HG03095 (cell line): ENCODE results near the gene CRISP2.
"Not testable (repeated sequence)": the region's sequence is repeated elsewhere in the genome, so short reads cannot be mapped to it uniquely, and the experiment has no call there.

Source experiments
- ATAC-seq: cut with Tn5 transposase; IDR thresholded peaks from one replicate; pipeline ENCODE4 v1.9.1; 2021; ENCODE audit warnings: moderate library complexity; ENCODE audit not compliant: unreplicated experiment

The CRISP2 gene, protein sequence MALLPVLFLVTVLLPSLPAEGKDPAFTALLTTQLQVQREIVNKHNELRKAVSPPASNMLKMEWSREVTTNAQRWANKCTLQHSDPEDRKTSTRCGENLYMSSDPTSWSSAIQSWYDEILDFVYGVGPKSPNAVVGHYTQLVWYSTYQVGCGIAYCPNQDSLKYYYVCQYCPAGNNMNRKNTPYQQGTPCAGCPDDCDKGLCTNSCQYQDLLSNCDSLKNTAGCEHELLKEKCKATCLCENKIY

DNA sequence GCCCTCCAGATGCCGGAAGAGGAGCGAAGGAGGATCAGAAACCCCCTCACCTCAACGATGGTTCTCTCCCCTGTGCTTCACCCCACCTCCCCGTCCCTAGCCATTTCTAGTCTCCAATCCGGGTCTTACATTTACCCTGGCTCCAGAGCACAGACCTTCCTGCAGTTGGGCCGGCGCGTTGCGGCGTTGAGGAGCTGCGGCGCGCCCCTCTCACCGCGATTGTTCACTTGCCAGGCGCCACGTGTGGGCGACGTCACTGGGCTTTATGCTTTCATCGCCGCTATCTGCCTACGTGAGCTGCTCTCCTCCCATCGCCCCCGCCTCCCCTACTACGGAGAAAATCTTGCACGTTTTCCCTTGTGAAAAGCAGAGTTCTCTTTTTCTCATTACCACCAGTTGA, at the start of gene CRISP2:
CRISP2 (minus strand) TSS at position 198 of the 400 bp plus-strand sequence. CDS start 4,347 bp downstream, outside the sequence.
- ATAC-seq, result no peak

DNA sequence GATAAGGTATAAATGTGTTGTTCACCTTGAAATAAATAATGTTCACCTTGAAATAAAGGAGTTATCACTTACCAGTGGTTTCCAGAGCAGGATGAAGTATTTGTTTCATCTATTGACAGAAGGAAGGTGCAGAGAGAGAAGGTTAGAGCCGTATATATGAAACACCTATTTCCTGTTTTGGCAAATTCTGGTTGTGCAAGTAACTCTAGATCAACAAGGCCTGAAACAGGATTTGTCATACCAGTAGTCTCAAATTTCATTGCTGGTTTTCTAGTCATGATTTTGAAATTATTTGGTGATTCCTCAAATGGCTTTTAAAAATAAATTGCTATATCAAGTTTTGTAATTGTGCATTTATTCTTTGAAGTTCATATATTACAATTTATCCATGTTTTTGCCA, 30.9 kb upstream of the CRISP2 start, which contains the start of gene CRISP3:
CRISP3 (minus strand) TSS at position 130 of the 400 bp plus-strand sequence; CDS start at position 109, 21 bp downstream.
- ATAC-seq, result no peak

DNA sequence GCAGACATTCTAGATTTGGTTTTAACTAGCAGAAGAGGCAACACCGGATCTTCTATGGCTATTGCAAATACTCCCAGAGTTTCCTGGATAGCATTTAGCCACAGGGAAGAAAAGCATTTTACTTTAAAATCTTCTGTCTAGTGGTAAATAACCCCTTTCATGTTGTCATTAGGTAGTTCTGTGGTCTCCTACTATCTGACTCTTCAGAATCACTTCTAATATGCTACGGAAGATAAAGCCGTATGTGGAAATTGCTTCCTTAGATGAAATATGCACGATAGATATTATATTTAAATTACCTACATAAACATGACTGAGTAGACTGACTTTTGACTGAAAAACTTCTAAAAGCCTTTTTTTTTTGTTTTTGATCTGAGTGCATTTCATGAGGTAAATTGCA, 30.1 kb upstream of the CRISP2 start:
- no peak for ATAC-seq

DNA sequence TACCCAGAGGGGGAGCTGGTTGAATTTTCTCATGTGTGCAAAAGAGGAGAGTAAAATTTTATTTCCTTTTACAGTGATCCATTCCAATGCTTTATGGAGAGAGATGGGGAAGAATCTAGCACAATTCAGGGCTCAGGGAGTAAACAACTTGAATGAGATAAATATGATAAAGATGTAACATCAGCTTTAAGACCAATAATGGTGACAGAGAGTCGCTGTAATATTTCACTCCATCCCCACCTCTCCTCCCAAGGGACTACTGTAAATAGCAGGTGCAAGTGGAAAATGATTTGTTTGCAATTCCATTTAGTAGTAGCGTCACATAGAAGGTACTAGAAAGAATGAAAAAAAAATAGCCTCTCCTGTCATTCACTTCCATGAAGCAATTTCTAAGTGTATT, 26.1 kb upstream of the CRISP2 start:
- no peak for ATAC-seq

DNA sequence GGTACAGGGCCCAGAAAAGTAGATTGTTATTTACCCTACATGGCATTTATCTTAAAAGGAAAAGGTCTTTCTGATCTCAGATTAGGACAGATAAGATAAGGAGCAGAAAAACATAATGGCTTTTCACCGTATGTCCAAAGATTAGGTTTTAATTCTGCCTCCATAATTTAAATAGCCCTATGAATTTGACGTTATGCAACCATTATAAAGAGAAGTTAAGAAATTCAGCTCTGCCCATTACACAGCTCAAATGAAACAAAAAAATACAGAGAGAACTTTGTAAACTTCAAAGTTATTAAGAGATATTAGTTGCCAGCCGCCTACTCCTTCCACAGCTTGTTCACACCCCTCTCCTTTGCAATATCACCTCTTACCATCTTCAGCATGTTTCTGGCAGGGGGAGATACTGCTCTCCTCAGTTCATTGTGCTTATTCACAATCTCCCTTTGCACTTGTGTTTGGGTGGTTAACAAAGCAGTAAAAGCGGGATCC, 22.7 kb upstream of the CRISP2 start:
- ATAC-seq, result no peak

DNA sequence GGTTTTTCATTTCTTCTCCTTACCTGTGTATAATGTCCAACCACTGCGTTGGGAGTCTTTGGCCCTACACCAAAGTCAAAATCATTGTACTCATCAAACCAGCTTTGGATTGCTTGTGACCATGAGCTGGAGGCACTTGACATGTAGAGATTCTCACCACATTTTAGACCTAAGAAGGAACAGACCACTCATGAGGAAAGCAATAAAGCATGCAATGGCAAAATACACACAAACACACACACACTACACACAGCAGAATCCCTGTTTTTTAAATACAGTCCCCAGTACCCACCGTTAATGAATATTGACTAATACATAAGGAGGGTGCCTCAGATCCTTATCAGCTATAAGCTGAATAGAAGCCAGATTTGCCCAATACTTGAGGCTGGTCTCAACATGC, 20.3 kb upstream of the CRISP2 start:
- ATAC-seq, result no peak

DNA sequence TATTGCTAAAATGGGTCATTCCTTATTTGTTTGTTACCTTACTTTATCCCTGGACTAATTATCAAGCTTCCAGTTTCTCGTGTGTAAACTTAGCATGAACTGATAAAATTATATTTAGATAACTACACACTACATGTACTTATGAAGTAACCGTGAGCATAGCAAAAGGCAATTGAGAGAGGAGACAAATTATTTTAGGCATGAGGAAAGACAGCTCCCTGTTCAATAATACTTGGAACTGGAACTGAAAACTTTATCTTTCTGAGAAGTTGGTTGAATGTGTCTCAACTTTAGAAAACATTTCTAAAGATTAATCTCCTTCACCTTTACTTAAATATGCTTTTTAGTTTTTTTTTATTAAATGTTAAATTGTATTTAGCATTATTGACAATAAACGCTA, 19.4 kb upstream of the CRISP2 start:
- ATAC-seq, result no peak

DNA sequence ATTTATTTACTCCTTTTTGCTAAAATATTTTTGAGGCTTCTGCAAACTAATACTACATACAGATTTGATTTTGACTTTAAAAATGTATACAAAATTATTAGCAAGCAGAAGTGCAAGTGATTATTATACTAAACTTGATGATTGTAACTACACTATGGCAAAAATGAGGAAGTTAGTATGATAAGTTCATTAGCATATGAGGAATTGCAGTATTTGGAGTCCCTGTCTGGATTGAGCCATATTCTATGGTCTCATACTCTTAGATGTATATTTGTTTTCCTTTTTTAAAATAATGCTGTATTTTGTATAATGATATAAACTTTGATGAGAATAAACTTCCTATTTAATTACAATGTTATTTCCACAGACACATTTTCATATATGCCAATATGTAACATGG, 16.9 kb upstream of the CRISP2 start:
- no peak for ATAC-seq

DNA sequence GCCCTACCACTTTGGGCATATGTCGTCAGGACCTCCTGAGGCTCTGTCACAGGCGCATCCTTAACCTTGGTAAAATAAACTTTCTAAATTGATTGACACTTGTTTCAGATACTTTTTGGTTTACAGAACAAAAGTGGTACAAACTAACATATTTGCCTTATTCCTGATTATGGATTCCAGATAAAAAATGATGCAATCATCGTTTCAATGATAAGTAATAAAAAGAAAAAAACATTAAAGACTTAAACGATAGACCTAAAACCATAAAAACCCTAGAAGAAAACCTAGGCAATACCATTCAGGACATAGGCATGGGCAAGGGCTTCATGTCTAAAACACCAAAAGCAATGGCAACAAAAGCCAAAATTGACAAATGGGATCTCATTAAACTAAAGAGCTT, 10.6 kb upstream of the CRISP2 start:
- ATAC-seq, result not testable (repeated sequence)

DNA sequence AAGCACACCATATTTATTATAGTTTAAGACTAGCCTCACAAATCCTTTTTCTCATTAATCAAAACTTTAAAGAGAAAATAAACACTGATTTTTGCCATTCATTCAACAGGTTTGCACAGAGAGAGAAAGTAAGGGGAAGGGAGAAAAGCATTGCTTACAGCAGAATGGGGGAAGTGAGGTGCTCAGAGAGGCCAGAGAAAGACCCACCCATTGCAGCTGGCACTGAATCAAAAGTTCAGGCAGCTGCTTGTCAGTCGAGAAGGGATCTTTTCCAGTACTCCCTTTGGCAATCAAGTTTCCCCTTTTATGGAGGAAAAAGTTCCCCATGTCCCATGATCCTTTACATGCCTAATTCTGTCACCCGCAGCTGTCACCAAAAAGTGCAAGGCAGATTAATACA, 8.0 kb upstream of the CRISP2 start:
- ATAC-seq, result no peak

DNA sequence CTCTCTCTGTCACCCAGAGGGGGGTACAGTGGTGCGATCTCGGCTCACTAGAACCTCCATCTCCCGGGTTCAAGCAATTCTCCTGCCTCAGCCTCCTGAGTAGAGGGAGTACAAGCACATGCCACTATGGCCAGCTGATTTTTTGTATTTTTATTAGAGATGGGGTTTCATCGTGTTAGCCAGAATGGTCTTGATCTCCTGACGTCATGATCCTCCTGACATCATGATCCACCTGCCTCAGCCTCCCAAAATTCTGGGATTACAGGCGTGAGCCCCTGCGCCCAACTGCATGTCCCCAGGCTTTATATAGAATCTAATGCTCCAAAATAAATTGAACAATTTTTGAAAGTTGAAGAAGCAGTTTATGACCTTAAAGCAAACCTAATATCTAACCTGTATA, 7.0 kb upstream of the CRISP2 start:
- no peak for ATAC-seq

DNA sequence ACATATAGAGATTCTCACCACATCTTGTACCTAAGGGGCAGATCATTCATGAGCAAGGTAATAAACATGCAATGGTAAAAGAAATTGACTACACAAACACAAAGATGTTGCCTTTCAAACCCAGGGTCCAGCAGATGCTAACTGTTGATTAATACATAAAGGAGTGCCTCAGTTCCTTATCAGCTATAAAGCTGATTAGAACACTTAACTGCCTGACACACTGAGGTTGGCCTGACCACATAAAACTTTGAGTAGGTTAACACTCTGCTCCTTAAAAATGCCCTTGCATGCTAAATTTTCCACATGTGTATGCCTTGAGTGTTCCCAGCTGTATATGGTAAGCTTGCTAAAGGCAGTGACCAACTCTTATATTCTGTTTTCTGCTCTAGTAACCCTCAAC, 14.9 kb downstream of the CRISP2 start:
- ATAC-seq, result no peak

DNA sequence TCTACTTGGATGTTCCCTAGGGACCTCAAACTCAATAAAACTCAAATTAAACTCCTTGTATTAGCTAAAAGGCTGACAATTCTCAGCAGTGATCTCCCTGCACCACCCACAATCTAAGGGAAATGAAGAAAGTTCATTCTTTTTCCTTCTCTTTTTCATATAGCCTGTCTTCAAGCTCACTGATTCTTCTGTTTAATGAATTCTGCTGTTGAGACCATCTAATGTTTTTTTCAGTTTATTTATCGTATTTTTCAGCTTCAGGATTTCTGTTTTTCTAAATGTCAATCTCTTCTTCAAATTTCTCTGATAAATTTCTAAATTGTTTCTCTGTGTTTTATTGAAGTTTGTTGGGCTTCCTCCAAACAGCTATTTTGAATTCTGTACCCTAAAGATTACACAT, 19.8 kb downstream of the CRISP2 start:
- no peak for ATAC-seq

DNA sequence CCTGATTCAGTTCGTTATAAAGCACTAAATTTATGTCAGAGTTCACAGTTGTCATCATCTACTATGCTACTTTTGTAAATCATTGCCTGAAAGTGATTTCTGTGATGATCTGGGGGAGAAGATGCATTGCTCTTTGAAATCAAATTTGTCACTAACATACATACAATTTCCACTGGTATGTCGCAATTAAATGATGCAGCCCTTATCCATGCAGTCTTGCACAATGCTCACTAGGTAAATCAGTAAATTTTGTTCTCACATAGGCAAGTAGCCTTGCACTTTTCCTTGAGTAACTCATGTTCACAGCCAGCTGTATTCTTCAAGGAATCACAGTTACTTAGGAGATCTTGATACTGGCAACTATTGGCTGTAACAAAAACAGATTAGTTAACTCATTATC, 20.8 kb downstream of the CRISP2 start:
- no peak for ATAC-seq

DNA sequence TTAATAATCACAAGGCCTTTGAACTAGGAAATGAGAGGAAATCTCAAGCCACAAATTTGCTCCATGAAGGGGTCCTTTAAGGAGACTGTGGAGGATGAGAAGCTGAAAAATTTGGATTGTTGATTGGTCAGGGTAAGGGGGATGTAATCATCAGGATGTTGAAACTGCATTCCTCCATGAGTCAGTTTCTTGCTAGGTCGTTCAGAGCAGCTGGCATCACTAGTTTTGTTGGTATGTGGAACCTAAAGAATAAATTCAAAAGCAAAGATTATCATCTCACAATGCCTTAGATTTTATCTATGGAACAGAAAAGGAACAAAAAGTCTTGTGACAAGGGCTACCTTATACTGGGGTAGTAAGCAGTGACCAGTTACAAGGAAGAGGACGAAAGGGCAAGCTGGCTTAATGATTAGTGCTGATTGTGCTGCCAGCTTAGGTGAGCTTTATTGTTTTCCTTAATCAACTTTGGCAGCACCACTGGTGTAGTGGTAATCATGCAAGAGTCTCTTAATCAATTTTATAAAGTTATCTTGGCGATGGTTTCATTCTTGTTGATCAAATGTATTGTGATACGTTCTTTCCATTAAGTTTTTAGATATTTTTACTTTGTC, 36.6 kb downstream of the CRISP2 start:
- no peak for ATAC-seq

DNA sequence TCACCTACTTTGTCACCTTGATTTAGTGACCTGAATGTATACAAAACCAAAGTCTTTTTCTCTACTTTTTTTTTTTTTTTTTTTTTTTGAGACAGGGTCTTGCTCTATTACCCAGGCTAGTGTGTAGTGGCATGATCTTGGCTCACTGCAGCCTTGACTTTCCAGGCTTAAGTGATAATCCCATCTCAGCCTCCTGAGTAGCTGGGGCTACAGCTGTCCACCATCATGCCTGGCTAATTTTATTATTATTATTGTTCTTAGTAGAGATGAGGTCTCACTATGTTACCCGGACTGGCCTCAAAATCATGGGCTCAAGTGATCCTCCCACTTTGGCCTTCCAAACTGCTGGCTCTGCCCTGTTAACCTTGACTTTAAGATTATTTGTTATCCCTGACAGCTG, 37.5 kb downstream of the CRISP2 start:
- ATAC-seq, result no peak

DNA sequence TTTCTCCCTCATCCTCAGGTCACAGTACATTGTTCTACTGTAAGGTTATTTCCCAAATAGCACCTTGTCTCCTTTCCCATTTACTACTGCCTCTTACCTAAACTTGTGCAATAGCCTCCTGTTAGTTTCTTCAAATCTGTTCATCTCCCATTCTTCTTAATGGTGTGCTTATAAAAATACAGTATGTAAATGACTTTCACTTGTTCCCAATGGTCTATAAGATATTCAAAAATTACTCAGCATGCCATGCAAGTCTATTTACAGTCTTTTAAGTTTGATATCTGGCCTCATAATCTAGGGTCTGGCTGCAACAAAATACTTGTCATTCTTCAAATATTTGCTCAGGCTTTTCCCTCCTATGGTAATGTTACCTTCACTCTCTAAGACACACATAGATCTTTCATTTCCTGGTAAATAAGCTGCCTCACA, 45.2 kb downstream of the CRISP2 start:
- no peak for ATAC-seq

DNA sequence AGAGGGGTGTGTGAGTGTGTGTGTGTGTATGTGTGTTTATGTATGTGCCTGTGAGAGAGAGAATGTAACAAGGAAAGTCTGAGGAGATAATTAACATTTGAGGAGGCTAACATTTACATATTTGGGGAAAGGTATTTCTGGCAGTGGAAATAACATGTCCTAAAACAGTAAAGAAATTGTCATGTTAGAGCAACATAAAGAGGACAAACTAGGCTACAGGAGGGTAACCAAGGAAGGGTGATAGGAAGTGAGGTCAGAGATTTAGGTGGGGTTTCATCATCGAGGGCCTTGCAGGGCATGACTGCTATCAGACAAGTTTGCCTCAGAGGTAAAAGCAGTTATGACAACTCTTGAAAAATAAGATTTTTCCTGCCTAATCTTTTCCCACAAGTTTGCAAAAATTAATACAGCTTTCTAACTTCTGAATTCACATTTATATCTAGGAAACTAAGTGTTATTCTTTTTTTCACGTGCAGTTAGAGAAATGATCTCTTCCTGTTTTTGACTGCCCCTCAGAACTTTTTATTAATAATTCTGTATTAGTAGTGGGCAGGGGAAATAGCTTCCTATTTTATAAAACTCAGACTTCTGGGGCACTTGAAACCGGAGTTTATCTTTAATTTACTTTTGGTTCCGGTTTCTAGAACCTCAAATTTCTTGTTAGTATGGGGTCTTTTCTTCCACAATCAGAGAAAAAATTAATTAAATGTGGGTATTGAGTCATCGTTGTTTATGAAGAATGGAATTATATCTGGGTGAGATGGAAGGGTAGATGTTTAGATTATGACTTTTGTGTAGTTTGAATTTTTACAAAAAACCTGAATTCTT, 46.2 kb downstream of the CRISP2 start:
- no peak for ATAC-seq

DNA sequence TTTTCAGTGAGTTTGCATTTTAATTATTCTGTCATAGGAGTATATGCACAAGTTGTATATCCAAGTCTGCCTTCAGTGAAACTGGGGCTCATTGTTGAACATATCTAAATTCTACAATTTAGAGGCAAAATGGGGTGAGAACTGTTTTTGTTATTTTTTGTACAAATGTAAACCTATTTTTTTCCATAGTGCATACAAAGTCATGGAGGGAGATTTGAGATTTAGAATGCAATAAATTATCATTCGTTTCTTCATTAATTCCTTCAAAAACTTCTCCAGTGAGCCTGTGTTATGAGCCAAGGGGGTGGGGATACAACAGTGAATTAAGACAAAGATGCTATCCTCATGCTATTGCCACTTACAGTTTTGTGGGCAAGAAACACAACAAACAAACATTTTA, 46.9 kb downstream of the CRISP2 start:
- ATAC-seq, result no peak

DNA sequence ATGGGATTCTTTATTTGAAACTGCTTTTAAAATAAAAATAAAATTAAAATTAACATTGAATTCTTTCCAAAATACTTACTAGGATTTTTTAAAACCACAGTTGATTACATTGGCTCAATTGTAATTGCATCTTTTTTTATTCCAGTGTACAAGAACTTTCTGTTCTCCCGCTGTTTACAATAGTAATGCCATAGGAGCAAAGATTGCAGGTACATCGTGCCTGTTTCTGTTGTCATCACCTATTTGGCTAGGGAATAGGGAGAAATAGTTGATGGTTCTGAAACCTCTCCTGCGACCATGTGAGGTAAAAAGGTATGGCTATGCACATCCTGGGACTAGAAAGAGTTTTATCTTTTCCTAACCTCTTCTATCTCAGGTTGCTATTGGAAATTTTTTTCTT, 48.5 kb downstream of the CRISP2 start:
- no peak for ATAC-seq

DNA sequence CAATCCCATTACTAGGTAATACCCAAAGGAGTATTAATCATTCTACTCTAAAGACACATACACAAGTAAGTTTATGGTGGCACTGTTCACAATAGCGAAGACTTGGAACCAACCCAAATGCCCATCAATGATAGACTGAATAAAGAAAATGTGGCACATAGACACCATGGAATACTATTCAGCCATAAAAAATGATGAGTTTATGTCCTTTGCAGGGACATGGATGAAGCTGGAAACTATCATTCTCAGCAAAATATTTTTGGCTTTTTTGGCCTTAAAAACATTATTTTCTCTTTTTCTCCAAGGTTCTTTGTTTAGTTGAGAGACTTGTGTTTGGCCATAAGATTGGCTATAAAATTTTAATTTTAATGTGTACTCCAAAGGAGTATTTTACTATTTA, 49.3 kb downstream of the CRISP2 start:
- ATAC-seq, result not testable (repeated sequence)

DNA sequence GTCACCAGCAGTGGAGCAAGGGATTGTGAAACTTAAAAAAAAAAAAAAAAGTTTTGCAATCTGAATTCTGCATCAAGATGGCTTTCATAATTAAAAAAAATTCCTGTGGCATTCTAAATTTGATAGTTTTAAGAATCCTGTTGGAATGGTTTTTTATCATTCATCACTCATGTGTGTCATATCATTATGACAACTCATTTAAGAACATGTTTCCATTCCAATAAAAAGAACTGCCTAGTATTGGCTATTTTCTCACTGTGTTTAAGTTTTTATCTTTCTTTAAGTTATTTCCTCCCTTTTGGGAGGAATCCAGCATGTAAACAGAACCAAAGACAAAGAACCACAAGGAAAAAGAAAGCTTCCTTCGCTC, 50.5 kb downstream of the CRISP2 start:
- no peak for ATAC-seq
